ENCODE data around the gene ARHGEF10L. TPM values are rescaled to one million over a fixed set of nuclear protein-coding genes. Genes with fewer than 3 reads are reported as not detected.

ARHGEF10L gene
- total RNA-seq, 6 experiments from 2014 or later, result 11.1 to 29.0 (median 26.7) TPM

GRCh38 chr1:17668195-17668594, 128.7 kb downstream of the ARHGEF10L start:
- no peak for TF ChIP-seq CTCF (IDR thresholded peaks at IDR 0.05)
- H3K4me1 Mint-ChIP-seq (ENCODE audit: low read depth), result peaks cover 9% of the 10 kb centered on the region
- H3K9me3 Mint-ChIP-seq, result no peaks in the 10 kb centered on the region
- no peak for DNase-seq
- no peak overlapping the region for H3K4me3 Mint-ChIP-seq
- no peak overlapping the region for H3K27ac Mint-ChIP-seq
- H3K27me3 Mint-ChIP-seq (ENCODE audit: insufficient read depth), result peaks cover 3% of the 10 kb centered on the region
- H3K36me3 Mint-ChIP-seq (ENCODE audit: low read depth), result peaks cover 18% of the 10 kb centered on the region

GRCh38 chr1:17668624-17669175, 129.2 kb downstream of the ARHGEF10L start:
- Mint-ChIP-seq H3K4me1 (ENCODE audit: low read depth) (peaks cover 9% of the 10 kb centered on the region), H3K9me3 (no peaks in the 10 kb centered on the region), H3K27me3 (ENCODE audit: insufficient read depth) (peaks cover 3% of the 10 kb centered on the region)

GRCh38 chr1:17669305-17669704, 129.8 kb downstream of the ARHGEF10L start:
- Mint-ChIP-seq H3K36me3 (ENCODE audit: low read depth) (peaks cover 18% of the 10 kb centered on the region), H3K27ac (no peak overlapping the region), H3K9me3 (no peaks in the 10 kb centered on the region), H3K27me3 (ENCODE audit: insufficient read depth) (peaks cover 3% of the 10 kb centered on the region), H3K4me1 (ENCODE audit: low read depth) (peaks cover 9% of the 10 kb centered on the region), H3K4me3 (no peak overlapping the region)
- no peak for TF ChIP-seq CTCF (IDR thresholded peaks at IDR 0.05)
- no peak for DNase-seq

More at GRCh38 chr1:17668624-17669175, 129.2 kb downstream of the ARHGEF10L start:
- Mint-ChIP-seq H3K27ac (no peak overlapping the region), H3K36me3 (ENCODE audit: low read depth) (peaks cover 18% of the 10 kb centered on the region), H3K4me3 (no peak overlapping the region)
- no peak for TF ChIP-seq CTCF (IDR thresholded peaks at IDR 0.05)
- no peak for DNase-seq

- Mint-ChIP-seq H3K36me3 (ENCODE audit: low read depth) (peaks cover 19% of the 10 kb centered on the region), H3K9me3 (no peaks in the 10 kb centered on the region), H3K4me1 (ENCODE audit: low read depth) (peaks cover 9% of the 10 kb centered on the region), H3K27ac (no peak overlapping the region), H3K4me3 (no peak overlapping the region), H3K27me3 (ENCODE audit: insufficient read depth) (peaks cover 3% of the 10 kb centered on the region)
- DNase-seq, result no peak
- no peak for TF ChIP-seq CTCF (IDR thresholded peaks at IDR 0.05)
Measured at GRCh38 chr1:17669866-17670451, 130.5 kb downstream of the ARHGEF10L start.

GRCh38 chr1:17670587-17671313, 131.3 kb downstream of the ARHGEF10L start:
- H3K36me3 Mint-ChIP-seq (ENCODE audit: low read depth), result peaks cover 17% of the 10 kb centered on the region
- no peak overlapping the region for H3K4me3 Mint-ChIP-seq
- H3K27ac Mint-ChIP-seq, result no peak overlapping the region
- no peak for DNase-seq
- H3K9me3 Mint-ChIP-seq, result no peaks in the 10 kb centered on the region; the same call in 1 of the 2 replicates
- no peak for TF ChIP-seq CTCF (IDR thresholded peaks at IDR 0.05)
- peaks cover 6% of the 10 kb centered on the region for H3K27me3 Mint-ChIP-seq (ENCODE audit: insufficient read depth)
- H3K4me1 Mint-ChIP-seq (ENCODE audit: low read depth), result peaks cover 3% of the 10 kb centered on the region

All from HFFc6 (cell line).